HEK293 (cell line): ENCODE results near the gene MED10.

Source experiments
- CTCF ChIP-seq: fragments of 450-650 bp; formaldehyde crosslinking; IDR thresholded peaks from 2 replicates; pipeline ENCODE4 v1.5.1; 2016; ENCODE audit warnings: missing biosample characterization, missing genetic modification characterization
- HOXD13 ChIP-seq: sonication (generic); formaldehyde crosslinking; IDR thresholded peaks from 2 replicates; pipeline ENCODE4 v1.8.0; 2022; ENCODE audit warnings: missing genetic modification reagents, borderline replicate concordance
- ZBTB10 ChIP-seq: fragments of 450-650 bp; formaldehyde crosslinking; IDR thresholded peaks from 2 replicates; pipeline ENCODE4 v1.5.1; 2016; ENCODE audit warnings: missing biosample characterization, missing genetic modification characterization
- ZNF138 ChIP-seq: fragments of 450-650 bp; formaldehyde crosslinking; IDR thresholded peaks from 2 replicates; pipeline ENCODE4 v1.5.1; 2016; ENCODE audit warnings: missing biosample characterization, missing genetic modification characterization, borderline replicate concordance
- ZNF692 ChIP-seq: fragments of 450-650 bp; formaldehyde crosslinking; IDR thresholded peaks from 2 replicates; pipeline ENCODE4 v1.5.1; 2016; ENCODE audit warnings: missing biosample characterization, missing genetic modification characterization

DNA sequence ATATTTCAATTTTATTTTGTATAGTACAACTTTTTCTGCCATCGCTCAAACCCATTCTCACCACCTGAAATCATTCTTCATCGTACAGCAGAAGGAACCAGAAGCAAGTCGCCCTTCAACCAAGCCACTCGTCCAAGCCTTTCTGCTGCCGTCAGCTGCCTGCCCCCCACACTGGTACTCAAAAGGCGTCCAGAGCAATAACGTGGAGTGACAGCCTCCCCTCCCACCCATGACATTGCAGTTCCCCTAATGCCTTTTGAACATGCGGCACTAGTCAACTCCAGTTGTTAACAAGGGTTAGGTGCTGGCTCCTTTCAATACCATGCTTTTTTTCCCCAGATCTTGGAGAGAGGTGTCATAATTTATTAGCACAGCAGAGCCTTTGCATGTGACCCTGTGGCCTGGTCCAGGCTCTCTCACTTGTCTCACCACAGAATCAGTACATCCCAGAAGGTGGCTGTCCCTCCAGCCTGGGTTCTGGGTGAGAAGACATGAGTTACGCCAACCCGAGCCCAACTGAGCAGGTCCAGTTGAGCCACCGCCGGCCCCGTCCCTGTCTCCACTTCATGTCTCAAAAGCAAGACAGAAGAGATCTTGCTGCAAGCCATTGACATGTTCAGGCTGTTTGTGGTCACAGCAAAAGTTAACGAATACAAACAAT lies 20.4 kb upstream of the MED10 start:
- TF ChIP-seq CTCF (tag by site-specific recombination) = no peak
- no peak for TF ChIP-seq ZBTB10
- no peak for TF ChIP-seq HOXD13 (CRISPR knock-in tag)
- TF ChIP-seq ZNF138 (tag by site-specific recombination) = no peak
- no peak for TF ChIP-seq ZNF692 (tag by site-specific recombination)
